Measurements from ENCODE around the gene ARMH1.

The ARMH1 gene

DNA sequence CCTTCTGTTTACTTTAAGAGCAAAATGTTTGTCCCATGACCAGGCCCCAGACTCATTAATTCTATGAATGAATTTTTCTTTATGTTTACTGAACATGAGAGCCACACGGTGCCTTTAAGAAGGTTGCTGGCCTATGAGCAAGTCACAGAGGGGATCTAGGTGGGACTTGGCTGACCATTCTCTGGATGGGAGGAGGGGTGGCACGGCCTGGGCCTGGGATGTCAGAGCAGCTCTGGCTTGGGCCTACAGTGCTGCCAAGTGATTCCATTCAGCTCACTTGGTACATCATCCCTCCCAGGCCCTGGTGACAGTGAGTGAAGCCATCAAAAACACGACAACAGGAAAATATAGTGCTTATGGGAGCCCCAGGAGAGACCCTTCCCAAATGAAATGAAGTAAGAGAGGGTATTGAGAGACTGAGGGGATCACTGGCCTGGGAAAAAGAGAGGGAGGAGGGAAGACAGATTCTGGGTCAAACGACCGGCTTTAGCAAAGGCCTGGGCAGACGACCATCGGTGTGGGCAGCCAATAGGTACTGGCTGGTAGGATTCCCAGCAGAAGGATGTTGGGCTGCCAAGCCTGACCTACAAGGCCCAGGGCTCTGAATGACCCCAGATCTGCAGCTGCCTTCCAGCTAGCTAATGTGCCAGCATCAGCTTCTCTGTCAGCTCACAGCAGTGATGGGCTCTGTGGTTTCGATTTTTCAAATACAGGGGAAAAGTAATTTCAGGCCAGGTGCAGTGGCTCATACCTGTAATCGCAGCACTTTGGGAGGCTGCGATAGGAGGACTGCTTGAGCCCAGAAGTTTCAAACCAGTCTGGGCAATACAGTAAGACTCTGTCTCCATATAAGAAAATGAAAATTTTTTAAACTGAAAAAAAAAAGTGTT is 3.5 kb upstream of the ARMH1 start:
- no peak for DNase-seq

DNA sequence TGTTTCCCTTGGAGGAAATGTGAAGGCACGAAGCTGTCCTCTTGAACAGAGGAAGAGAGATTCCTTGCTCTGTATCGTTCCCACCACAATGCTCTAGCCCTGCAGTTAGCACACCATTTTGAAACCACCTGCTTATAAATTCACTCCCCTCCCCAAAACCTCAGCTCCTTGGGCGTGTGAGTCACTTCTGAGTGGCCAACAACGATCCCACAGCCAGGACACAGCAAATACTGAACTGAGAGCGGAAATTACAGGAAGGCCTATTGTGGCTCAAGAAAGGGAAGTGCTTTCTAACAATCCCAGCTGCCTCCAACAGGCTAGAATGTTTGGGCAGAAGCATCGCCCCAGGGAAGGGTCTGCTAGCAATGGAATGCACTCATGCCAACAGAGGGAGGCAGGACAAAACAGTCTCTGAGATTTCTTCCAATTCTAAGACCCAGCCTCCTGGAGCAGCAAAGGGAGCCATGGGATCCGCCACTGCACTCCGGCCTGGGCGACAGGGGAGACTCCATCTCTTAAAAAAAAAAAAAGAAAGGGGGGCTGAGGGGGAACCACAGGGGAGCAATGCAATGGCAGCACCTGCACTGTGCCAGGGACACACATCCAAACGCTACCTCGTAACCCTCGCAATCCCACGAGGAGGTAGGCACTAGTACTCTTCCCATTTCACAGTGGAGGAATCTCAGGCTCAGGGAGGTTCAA is 2.1 kb upstream of the ARMH1 start:
- DNase-seq, result no peak

DNA sequence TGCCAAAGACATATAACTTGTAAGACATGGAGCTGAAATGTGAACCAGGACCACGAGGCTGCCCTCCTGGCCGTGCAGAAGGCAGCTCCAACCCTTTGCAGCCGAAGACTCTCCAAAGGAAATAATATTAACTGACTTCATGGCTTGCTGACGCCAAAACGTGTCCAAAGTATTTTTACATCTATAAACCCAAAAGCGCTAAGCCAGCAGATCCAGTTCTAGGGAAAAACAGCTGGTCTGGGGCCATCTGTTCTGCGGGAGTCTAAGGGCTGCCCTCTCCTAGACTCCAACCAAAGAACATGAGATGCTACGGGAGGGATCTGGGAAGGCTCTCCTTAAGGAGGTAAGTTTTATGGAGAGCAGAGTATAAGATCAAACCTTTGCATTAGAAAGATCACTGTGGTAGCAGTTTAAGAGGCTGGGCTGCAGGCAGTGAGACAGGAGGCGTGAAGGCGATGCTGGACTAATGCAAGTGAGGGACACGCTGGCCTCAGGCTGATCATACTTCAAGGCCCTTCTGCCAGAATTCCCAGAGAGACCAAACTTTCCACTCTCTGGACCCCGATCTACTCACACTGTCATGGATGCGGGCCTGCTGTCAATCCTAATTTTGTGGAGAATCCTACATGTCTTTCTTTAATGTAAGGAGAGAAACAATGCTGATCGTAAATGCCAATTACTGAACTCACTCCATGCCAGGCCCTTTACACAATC is 1.4 kb upstream of the ARMH1 start:
- DNase-seq, result no peak

DNA sequence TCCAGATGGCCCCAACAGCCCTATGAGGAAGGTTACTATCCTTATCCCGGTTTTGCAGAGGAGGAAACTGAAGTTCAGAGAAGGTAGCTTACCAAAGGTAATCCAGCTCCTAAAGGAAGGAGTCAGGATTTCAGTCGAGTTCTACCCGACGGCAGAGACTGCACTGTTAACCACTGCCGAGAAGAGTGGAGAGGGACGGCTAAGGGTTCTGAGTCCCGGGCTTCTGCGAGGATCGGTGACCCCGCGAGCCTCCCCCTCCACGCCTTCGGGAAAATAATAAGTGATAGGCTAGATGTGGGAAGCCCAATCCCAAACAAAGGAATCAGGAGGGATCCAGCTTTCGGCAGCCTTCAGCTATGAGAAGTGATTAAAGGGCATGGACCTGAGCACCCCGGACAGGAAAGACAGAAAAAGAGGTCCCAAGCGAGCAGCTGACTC is 820 bp upstream of the ARMH1 start:
- DNase-seq, result no peak

DNA sequence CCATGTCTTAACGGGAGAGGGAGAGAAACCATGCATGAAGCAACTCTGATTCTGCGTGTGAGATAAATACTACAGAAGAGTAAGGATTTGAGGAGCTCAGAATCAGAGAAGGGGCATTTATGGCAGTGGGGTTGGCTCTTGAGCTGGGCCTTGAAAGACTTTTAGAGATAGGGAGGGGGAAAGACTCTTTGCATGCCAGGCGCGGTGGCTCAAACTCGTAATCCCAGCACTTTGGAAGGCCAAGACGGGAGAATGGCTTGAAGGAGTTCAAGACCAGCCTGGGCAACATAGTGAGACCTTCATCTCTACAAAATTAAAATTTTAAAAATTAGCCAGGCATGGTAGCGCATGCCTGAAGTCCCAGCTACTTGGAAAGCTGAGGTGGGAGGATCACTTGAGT is 672 bp downstream of the ARMH1 start:
- no peak for DNase-seq

DNA sequence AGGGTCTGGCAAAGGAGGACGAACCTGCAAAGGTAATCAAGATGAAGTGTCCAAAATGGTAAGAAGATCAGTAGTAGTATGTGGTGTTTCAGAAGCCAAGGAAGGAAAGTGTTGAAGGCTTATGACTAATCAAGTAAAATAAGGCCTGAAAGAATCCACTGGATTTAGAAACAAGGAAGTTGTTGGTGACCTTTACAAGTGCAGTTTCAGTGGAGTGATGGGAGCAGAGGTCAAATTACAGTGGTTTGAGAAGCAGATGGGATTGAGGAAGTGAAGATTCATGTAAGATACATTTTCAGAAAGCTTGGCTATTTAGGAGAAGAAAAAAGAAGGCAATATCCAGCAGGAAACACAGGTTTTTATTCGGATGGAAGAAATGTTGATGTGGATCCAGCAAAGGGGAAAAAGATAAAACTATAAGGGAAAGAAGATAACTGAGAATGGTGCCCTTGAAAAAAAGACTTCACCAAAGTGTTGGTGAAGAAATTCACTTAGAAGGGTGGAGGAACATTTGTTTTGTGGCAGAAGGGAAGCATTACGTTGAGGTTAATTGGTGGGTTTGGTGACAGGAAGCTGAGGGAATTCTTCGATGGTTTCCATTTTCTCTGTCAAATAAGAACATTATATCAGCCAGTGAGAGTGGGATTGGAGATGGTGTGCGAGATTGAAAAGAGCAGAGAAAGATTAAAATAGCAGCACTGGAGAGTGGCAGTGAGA is 2.1 kb downstream of the ARMH1 start:
- DNase-seq, result peak; percentile 55

DNA sequence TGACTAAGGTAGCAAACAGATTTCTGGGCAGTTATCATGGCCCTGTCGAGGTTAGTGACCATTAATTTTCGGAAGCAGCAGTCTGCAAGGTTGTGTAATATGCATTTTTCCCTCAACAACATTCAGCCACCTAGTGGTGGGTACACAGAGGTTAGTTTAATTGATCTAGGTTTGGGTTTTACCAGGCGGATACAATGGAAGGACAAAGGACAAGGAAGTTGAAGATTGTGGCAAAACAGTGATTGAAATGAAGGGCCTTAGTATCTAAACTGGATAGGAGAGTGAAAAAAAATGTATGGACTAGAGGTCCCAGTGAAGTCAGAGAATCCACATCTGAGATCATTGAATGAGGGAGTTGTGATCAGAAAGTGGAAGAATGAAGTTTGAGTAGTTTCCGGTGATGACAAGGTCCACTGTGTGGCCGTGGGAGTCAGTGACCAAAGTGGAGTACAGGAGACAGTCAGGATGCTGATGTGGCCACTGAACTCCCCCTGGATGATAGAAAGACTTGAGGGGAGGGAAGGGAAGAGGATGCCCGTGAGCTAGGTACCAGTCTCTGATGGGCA is 2.8 kb downstream of the ARMH1 start:
- peak; percentile 69 for DNase-seq

DNA sequence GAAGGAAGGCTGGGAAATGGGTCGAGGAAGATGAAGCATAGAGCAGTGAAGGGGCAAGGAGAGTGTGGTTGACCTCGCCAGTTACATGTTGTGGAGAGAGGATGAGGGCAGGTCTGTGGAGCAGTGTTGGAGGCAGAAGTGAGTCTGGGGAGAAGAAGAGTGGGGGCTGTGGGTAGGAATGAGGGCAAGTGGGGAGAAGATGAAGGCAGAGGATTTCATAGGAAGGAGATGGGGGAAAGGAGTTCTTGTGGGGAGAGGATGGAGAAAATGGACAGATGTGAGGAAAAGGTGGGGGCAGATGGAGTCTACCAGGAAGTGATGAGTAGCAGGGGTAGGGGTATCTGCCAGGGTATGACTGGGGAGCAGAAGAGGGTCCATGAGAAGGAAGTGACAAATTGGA is 3.6 kb downstream of the ARMH1 start:
- DNase-seq, result no peak

DNA sequence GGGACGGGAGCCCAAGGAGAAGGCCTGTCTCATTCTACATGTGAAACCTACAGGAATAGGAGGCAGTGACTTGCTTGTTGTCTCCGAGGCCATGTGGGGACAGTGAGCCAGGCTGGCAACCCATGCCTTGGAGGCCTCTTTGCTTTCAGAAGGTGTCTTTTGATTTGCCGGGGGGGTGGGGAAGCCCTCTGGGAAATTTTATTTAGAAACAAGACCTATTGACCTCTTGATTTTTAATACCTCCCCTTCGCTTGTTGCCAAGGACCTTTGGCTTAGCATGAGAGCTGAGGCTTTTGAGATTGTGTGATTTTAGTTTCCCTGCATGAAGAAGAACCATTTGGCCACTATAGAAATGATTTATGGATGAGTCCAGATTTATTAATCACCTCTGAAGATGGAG is 4.1 kb downstream of the ARMH1 start:
- DNase-seq, result no peak

DNA sequence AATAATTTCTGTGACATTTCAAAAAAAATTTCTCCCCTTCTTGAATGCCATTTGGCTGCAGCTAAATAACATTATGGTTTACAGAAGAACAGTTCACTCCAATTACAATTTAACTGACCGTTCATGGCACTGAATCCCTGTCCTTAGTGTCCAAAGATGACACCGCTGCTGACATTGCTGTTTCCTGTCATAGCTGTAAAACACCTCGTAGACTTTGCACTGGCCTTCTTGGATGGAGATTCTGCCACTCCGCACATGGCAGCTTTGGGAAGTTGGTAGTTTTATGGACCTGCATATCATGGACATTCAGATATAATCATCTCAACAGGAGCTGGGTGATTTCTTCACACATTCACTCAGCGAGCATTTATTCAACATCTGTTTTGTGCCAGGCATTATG is 5.0 kb downstream of the ARMH1 start:
- DNase-seq, result no peak

DNA sequence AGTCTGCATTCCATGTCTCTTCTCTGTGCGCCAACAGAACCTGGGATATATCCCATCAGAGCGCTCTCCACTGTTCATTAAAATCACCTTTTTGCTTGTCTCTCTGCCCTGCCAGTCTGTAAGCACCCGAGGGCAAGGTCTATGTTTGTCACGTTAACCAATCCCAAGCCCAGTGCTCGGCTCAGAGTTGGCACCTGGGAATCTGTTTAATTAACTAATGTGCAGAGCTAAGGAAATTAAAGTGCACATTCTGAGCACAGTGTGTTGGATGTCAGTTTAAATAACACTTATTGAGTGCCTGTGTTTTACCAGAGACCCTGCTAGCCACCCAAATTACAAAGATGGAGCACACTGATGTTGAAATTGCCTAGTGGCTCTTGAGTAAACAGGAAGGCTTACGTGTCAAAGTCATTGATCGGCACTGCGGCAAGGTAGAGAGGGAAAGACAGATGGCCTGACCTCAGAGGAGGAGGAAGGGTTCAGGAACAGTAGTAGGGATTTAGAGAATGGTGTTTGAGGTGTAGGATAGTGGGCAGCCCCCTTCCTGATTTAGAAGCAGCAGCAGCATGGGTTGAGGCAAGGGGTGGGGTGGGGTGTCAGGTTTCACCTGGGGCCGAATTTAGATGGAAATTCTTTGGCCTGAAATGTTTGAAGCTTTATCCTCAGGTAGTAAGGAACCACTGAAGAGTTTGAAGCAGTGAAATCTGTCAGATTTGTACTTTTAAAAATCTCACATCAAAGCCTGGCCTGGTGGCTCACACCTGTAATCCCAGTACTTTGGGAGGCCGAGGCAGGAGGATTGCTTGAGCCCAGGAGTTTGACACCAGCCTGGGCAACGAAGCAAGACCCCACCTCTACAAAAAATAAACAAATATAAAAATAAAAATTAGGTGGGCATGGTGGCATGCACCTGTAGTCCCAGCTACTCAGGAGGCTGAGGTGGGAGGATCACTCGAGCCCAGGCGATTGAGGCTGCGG is 7.7 kb downstream of the ARMH1 start:
- peak; percentile 83 for DNase-seq

DNA sequence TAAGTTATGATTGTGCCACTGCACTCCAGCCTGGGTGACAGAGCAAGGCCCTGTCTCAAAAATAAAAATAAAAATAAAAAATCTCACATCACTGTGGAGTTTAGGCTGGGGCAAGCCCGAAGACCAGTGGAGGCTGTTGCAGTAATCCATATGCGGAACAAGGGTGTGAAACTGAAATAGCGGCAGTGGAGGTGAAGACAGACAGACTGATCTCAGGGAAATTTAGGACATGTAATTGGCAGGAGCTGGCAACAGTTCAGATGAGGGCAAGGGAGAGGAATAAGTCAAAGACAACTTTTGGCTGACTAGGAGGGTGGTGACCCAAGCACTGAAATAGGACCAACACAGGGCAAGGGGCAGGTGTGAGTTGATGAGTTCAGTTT is 8.4 kb downstream of the ARMH1 start:
- DNase-seq, result no peak

DNA sequence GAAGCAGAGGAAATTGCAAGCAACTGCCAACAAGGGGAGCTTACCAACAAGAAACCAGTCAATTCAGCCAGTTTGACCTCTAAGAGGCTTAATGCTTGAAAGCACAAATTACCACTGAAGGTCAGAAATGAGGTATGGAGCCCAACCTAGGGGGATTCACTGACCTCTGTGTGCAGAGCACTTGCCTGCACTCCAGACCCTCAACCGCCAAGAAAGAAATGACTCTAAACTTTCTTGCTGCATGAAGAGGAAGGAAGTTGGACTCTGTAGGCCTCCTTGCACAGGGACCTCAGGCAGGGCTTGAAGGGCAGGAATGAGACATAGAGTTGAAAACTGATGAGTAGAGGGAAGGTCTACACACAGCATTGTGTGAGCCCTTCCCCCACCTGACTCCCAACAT is 10.0 kb downstream of the ARMH1 start:
- DNase-seq, result no peak

DNA sequence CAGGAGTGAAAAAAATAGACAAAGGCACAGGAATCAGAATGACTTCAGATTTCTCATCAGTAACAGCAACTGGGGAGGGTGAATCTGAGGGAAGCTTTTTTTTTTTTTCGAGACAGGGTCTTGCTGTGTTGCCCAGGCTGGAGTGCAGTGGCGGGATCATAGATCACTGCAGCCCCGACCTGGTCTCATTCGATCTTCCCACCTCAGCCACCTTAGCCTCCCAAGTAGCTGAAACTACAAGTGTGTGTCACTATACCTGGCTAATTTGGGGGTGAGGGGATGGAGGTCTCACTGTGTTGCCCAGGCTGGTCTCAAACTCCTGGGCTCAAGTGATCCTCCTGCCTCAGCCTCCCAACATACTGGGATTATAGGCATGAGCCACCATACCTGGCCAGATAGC is 10.7 kb downstream of the ARMH1 start:
- no peak for DNase-seq

DNA sequence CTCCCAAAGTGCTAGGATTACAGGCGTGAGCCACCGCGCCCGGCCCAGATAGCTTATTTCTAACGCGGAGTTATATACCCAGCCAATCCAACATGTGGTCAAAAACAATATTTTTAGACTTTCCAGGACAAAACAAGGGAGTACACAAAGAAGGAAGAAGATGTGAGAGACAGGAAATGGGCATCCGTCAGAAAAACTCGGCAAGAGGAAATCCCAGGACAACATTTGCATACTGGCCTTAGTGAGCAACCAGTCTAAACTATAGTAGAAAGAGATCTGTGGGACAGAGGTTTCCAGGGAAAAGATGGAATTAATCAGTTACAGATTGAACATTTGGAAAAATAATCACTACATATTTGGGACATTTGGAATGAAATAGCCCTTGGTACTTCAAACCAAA is 11.4 kb downstream of the ARMH1 start:
- no peak for DNase-seq

DNA sequence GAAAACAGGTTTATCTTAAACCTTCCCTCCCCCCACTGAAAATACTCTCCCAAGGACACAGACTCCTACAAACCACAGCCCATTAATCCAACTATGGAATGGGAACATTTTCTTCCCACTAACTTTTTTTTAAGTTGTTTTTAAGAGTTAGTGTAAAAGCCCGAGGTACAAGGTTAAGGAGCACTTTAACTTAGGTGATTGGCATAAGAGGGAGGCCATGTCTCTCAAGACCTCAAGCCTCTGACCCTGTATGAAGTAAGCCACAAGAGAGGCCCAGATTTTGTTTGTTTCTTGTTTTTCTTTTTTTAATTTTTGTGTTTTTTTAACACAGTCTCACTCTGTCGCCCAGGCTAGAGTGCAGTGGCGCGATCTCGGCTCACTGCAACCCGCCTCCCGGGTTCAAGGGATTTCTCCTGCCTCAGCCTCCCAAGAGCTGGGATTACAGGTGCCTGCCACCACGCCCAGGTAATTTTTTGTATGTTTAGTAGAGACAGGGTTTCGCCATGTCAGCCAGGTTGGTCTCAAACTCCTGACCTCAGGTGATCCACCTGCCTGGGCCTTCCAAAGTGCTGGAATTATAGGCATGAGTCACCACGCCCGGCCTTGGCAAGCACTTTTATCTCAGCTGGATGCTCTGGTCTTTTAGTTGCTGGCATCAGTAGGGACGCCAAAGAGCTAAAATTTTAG is 14.4 kb downstream of the ARMH1 start:
- DNase-seq, result no peak

DNA sequence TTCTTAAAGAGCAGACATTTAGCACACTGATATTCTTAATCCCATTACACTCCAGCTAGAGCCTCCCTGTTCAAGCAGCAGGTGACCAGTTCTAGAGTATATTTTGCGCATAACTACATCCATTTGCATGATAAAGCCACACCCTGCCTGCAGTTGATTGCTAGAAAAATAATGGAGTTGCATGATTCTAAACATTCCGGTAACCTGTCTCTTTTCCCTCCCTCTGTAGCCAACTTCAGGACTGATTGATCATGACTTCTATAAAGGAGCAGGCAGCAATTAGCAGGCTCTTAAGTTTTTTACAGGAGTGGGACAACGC is 14.9 kb downstream of the ARMH1 start:
- no peak for DNase-seq

DNA sequence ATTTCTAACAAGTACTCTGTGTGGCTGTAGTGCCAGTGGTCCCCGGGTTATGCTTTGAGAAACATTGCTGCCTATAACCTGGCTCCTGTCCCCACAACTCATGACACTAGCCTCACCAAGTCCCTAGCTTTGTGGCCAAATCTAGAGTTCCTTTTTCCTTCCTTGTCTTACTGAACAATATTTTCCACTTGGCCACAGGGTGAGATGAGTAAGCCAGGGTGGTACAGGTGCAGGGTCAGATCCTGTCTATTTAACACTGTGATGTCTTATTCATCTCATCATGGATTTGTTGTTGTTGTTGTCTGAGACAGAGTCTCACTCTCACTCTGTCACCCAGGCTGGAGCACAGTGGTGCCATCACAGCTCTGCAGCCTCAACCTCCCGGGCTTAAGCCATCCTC is 18.6 kb downstream of the ARMH1 start:
- DNase-seq, result no peak

DNA sequence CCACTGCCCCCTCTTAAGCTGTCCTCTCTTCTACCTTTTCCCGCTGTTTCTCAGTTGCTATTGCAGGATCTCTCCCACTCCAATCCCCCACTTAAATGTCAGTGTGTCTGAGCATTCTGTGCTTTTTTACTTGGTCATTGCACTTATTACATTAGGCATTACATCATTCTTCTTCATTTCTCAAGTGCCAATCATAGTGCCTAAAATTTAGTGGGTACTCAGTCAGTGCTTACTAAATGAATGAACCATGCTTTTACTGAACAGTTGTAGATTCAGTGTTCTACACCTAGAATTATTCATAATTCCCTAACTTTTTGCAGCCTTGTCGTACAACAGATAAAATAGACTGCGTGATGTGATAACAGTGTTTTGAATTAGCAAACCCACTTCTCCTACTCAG is 19.4 kb downstream of the ARMH1 start:
- DNase-seq, result no peak

DNA sequence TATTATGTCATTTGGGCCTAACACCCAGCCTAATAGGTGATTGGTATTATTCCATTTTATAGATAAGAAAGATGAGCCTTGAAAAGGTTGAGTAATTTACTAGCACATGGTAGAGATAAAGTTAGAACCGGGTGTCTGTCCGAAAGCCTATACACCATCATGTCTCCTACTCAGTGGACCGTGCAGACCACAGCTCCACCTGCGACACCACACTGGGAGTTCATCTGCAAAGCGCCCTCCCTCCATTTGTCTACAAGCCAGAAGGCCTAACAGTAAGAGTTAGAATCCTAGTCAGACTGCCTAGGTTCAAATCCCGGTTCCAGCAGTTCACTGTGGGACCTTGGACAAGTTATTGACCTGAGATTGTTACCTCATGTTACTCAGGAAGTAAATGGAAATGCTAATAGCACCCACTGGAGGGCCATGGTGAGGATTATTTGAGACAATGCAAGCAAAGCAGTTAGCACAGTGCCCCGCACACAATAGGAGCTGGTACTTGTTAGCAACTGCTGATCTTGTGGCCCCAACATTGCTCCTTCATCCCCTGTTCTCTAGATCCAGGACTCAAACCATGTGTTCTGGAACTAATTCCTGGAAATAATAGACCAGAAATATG is 20.5 kb downstream of the ARMH1 start:
- no peak for DNase-seq

DNA sequence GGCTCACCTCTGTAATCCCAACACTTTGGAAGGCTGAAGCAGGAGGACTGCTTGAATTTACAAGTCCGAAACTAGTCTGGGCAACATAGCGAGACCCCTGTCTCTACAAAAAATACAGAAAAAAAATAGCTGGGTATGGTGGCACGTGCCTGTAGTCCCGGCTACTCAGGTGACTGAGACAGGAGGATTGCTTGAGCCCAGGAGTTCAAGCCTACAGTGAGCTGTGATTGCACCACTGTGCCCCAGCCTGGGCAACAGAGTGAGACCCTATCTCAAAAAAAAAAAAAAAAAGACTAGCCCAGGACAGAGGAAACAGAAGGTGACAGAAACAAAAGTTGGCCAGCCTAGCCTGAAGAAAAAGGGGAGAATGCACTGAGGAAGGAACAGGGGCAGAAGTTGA is 21.2 kb downstream of the ARMH1 start:
- no peak for DNase-seq
